Brain microvascular endothelial cell (primary cell): ENCODE results near the gene PLCG1.

ENCODE experiments used
- DNase-seq: peaks from one replicate; pipeline ENCODE4 v3.0.0-alpha.2; 2020
- H3K27ac ChIP-seq: fragments of 250-450 bp; sonication (Bioruptor Pico); 2 replicates; pipeline ENCODE4 v1.5.1; 2020; ENCODE audit warnings: mild to moderate bottlenecking, moderate library complexity
- H3K27me3 ChIP-seq: fragments of 250-450 bp; sonication (Bioruptor Pico); replicated peaks from 2 replicates; pipeline ENCODE4 v1.5.1; 2020; ENCODE audit warnings: mild to moderate bottlenecking
- H3K36me3 ChIP-seq: fragments of 250-450 bp; sonication (Bioruptor Pico); replicated peaks from 2 replicates; pipeline ENCODE4 v1.5.1; 2020; ENCODE audit warnings: mild to moderate bottlenecking
- H3K4me3 ChIP-seq: 2 replicates; pipeline ENCODE4 v1.5.1; 2011; ENCODE audit warnings: low read depth, mild to moderate bottlenecking, control low read depth, low read length, moderate library complexity
- in situ Hi-C: cut with HindIII; loops from 2 replicates; pipeline ENCODE4 v1.10.0; 2017; ENCODE audit warnings: low sequenced_read_pairs, low pct_ligation_motif_present
- TF ChIP-seq, protein P1 (sequence below): IDR thresholded peaks from 2 replicates; pipeline ENCODE4 v1.5.1; 2011; ENCODE audit warnings: low read depth, mild to moderate bottlenecking, moderate library complexity, low read length, control low read depth, inconsistent platforms; ENCODE audit errors: missing control alignments

The PLCG1 gene

DNA sequence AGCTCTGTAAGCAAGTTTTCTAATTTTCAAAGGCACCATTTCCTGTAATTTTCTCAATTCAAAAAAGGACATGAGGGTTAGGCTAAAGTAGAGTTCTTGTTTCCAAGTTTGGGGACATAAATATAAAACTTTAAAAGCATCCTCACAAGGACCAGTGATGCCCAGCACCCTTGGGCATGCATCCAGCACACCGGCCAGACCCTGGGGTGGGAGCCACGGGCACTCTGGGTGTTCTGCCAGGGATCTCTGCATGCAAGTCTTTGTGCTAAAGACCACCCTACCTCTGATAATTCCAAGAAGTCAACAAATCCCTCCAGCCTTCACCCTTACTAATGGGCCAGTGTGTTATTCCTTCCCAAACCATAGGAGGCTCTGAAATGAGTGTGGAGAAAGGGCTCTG, 46.5 kb downstream of the PLCG1 start:
- Histone ChIP-seq H3K36me3 (peaks cover 4% of the 10 kb centered on the region), H3K4me3 (no peak overlapping the region), H3K27ac (no peak overlapping the region), H3K27me3 (no peaks in the 10 kb centered on the region)
- TF ChIP-seq, protein P1, sequence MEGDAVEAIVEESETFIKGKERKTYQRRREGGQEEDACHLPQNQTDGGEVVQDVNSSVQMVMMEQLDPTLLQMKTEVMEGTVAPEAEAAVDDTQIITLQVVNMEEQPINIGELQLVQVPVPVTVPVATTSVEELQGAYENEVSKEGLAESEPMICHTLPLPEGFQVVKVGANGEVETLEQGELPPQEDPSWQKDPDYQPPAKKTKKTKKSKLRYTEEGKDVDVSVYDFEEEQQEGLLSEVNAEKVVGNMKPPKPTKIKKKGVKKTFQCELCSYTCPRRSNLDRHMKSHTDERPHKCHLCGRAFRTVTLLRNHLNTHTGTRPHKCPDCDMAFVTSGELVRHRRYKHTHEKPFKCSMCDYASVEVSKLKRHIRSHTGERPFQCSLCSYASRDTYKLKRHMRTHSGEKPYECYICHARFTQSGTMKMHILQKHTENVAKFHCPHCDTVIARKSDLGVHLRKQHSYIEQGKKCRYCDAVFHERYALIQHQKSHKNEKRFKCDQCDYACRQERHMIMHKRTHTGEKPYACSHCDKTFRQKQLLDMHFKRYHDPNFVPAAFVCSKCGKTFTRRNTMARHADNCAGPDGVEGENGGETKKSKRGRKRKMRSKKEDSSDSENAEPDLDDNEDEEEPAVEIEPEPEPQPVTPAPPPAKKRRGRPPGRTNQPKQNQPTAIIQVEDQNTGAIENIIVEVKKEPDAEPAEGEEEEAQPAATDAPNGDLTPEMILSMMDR: no peak
- DNase-seq: no peak
- in situ Hi-C loops: no loop called here

DNA sequence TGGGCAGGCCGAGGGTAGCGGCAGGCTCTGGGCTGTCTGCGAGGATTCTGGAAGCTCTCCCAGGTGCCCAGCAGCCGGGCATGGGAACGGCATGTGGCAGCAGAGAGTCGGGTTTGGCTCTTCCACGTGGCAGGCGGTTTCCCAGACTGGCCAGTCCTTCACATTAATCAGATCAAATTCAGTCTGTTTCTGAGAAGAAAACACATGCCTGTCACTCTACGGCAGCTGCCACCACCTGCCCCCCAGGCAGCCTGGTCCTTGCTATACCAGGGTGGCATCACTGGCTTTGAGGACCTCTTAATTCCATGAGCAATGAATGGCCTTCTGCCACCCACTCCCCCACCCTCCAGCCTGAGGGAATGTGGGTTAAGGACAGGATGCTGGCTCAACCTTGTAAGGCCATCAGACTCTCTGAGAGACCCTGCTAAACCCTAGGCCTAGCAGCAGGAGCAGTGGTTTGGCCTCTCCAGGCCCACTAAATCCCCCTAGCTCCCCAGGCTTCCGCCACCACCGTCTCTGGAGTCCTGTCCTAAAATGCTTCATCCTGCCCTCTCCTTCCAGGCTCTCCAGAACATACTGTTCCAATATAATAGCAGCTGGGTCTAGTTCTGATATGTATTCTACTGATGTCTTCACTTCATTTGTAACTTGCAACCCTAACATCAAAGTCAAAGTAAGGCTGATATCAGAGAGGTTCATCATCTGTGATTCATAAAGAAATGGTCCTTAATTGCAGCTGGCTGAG, 47.8 kb downstream of the PLCG1 start:
- Histone ChIP-seq H3K27ac (no peak overlapping the region), H3K27me3 (no peaks in the 10 kb centered on the region), H3K4me3 (no peak overlapping the region), H3K36me3 (peaks cover 4% of the 10 kb centered on the region)
- TF ChIP-seq, protein P1: no peak
- no peak for DNase-seq
- in situ Hi-C loops: no loop called here

DNA sequence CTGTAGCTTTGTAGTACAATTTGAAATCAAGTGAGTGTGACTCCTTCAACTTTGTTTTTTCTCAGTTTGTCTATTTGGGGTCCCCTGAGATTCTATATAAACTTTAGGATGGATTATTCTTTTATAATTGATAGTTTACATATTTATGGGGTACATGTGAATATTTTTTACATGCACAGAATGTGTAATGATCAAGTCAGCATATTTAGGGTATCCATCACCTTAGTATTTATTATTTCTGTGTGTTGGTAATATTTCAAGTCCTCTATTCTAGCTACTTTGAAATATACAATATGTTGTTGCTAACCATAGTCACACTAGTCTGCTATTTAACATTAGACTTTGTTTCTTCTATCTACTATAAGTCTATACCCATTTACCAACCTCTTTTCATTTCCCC, 50.3 kb downstream of the PLCG1 start:
- Histone ChIP-seq H3K27me3 (no peaks in the 10 kb centered on the region), H3K36me3 (peaks cover 7% of the 10 kb centered on the region), H3K27ac (no peak overlapping the region), H3K4me3 (no peak overlapping the region)
- in situ Hi-C loops: no loop called here
- TF ChIP-seq, protein P1: no peak
- no peak for DNase-seq

DNA sequence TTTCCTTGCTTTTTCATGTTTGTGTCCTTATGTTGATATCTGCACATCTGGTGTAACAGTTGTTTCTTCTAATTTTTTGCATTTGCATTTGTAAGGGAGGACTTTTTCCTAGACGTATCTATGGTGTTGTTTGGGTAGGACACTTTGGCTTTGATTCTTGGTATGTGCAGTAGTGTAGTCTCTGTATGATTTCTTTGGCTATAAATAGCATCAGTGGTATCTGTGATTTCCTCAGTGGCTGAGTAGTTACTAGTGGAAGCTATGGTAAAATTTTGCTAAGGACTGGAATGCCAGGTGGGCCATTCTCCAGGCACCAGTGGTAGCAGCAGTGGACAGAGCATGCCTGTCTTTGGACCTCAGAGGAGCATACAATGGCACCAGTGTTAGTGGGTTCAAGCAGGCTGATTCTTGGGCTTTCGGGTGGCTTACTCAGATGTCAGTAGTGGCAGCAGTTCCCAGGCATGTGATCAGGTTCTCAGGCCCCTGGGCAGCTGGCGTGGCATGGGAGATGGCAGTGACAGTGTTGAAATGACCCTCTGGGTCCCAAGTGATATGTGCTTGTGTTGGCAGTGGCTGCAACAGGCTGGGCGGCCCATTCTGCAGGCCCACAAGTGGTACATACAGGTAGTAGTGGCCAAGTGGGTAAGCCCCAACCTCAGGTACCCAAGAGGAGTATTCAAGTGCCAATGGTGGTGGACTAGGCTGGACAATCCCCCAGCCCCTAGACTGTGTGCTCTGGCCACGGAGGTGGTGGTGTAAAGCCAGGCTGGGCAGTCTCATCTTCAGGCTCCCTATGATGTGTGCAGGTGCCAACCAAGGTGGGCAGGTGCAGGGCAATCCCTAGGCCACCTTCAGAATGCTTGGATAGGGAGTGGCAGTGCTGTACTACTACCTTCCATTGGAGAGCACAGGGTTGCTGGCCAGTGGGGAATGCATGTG, 54.5 kb downstream of the PLCG1 start:
- DNase-seq: no peak
- H3K4me3 ChIP-seq: no peak overlapping the region
- TF ChIP-seq, protein P1: no peak
- peaks cover 7% of the 10 kb centered on the region for H3K36me3 ChIP-seq
- H3K27ac ChIP-seq: no peak overlapping the region
- H3K27me3 ChIP-seq: no peaks in the 10 kb centered on the region
- in situ Hi-C loops: no loop called here

DNA sequence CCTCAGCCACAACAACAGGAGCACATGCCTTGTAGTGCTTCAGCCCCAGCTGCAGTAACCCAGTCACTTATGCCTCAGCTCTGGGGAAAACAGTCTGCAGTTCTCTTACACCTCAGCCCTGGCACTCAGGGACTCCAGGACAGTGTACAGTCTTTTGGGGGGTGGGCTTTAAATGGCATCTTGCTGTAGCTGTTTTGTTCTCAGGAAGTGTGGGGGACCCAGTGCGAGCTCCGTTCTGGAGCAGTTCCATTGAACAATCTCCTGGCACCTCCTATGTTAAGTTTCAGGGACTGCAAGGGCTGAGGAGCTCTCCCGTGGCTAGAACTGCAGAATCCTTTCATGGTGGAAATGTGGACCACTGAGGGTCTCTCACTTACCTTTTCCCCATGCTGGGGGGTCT, 55.2 kb downstream of the PLCG1 start:
- DNase-seq: no peak
- in situ Hi-C loops: no loop called here
- no peak overlapping the region for H3K4me3 ChIP-seq
- peaks cover 7% of the 10 kb centered on the region for H3K36me3 ChIP-seq
- no peaks in the 10 kb centered on the region for H3K27me3 ChIP-seq
- no peak overlapping the region for H3K27ac ChIP-seq
- TF ChIP-seq, protein P1: no peak
